Endothelial cell of umbilical vein (primary cell): ENCODE results near the gene CDH3.

Source experiments
- CTCF ChIP-seq, 2 donors: IDR thresholded peaks; 1 replicate in 1 of 2; 2 replicates in 1 of 2; pipeline ENCODE4 v1.5.1; 2011; ENCODE audit warnings: low read length in 2 of 2, mild to moderate bottlenecking in 2 of 2, moderate library complexity in 2 of 2, control low read depth in 1 of 2, inconsistent platforms in 1 of 2, low read depth in 1 of 2; ENCODE audit not compliant: insufficient read depth in 1 of 2; ENCODE audit errors: extremely low read depth in 1 of 2
- POLR2A ChIP-seq: IDR thresholded peaks from 2 replicates; pipeline ENCODE4 v1.6.1; 2012; ENCODE audit warnings: low read depth, mild to moderate bottlenecking, control low read depth, low read length

GRCh38 chr16:68668266-68668665 lies 23.2 kb downstream of the CDH3 start:
- TF ChIP-seq POLR2A (no peak), CTCF (IDR thresholded peaks at IDR 0.05; ENCODE audit: extremely low read depth in 1 of 2, insufficient read depth in 1 of 2, low read depth in 1 of 2, low read length in 2 of 2) (no peak)
